Amniotic epithelial cell (primary cell): ENCODE measurements around the gene NAPSA.

ENCODE experiments used
- DNase-seq: peaks from one replicate; pipeline ENCODE4 v3.0.0-alpha.2; 2010; ENCODE audit warnings: low read depth

The NAPSA gene

GRCh38 chr19:50314724-50315708 lies 50.4 kb downstream of the NAPSA start:
- no peak for DNase-seq

- DNase-seq: no peak
These were observed 51.5 kb downstream of the NAPSA start for GRCh38 chr19:50313812-50314536.

- no peak for DNase-seq
These were observed 52.2 kb downstream of the NAPSA start for GRCh38 chr19:50312967-50313811.

GRCh38 chr19:50311723-50312635 lies 53.5 kb downstream of the NAPSA start:
- DNase-seq: no peak

GRCh38 chr19:50310759-50311465 lies 54.5 kb downstream of the NAPSA start:
- no peak for DNase-seq

GRCh38 chr19:50309396-50310125 lies 55.9 kb downstream of the NAPSA start:
- no peak for DNase-seq

- no peak for DNase-seq
These were observed 56.4 kb downstream of the NAPSA start for GRCh38 chr19:50308991-50309390.
